ENCODE measurements around the gene EEF1G.

DNA sequence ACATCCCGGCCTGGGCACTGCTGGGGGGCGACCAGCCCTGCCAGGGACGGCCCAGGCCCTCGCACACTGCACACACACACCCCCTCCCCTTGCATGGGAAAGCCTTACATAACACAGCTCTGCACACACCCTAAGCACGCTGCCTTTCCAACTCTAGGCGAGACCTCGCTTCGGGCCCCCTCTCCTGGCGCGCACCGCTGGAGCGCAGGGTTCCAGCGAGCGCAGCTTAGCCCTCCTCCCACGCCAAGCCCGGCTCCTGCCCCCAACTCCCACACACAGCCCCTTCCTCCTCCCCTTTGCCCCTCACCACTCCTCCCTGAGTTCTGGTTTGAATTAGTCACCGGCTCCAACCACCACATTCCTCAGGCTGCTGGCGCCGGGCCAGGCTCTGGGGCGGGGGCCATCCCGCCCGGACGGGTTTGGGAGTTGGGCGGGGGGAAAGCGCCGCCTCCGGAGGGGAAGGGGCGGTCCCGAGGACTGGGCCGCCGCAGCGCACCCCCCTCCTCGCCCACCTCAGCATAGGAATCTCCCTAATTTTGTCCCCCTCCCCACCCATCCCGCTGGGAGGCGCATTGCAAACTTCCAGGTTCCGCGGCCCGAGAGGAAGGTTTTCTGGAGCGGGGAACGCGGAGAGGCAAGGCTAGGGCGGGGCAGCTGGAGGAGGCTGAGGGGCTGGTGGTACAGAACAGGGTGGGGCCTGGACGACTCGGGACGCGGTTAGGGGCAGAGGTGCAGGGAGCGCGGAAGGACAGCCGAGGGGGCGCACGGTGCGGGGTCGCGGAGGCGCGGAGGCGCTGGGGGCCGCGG is 28.1 kb downstream of the EEF1G start:
- TF ChIP-seq, protein P1, sequence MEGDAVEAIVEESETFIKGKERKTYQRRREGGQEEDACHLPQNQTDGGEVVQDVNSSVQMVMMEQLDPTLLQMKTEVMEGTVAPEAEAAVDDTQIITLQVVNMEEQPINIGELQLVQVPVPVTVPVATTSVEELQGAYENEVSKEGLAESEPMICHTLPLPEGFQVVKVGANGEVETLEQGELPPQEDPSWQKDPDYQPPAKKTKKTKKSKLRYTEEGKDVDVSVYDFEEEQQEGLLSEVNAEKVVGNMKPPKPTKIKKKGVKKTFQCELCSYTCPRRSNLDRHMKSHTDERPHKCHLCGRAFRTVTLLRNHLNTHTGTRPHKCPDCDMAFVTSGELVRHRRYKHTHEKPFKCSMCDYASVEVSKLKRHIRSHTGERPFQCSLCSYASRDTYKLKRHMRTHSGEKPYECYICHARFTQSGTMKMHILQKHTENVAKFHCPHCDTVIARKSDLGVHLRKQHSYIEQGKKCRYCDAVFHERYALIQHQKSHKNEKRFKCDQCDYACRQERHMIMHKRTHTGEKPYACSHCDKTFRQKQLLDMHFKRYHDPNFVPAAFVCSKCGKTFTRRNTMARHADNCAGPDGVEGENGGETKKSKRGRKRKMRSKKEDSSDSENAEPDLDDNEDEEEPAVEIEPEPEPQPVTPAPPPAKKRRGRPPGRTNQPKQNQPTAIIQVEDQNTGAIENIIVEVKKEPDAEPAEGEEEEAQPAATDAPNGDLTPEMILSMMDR (IDR thresholded peaks at IDR 0.05; ENCODE audit: low read depth, low read length) = peak; percentile 6
- TF ChIP-seq POLR2A (IDR thresholded peaks at IDR 0.05; ENCODE audit: extremely low read depth, insufficient read length) = no peak
